WTC11 (cell line): ENCODE results near the gene BRMS1L. TPM values are rescaled to one million over a fixed set of nuclear protein-coding genes. Genes with fewer than 3 reads are reported as not detected.

Experiments used
- ATAC-seq: fragments of 200-7000 bp; cut with Tn5 transposase; 2 replicates; pipeline ENCODE4 v1.10.0; 2021; ENCODE audit warnings: mild to moderate bottlenecking, moderate library complexity
- CTCF ChIA-PET: fragments of 300-600 bp; sonication (Branson Sonifier 250); formaldehyde crosslinking; loops from one replicate; lab custom pipeline; 2021; ENCODE audit warnings: antibody characterized with exemption; lab: Charles Lee
- POLR2A ChIA-PET: fragments of 350-600 bp; sonication (Branson Sonifier 250); formaldehyde crosslinking; loops from one replicate; lab custom pipeline; 2021; ENCODE audit warnings: antibody characterized with exemption; lab: Charles Lee
- DNase-seq: peaks from one replicate; pipeline ENCODE4 v3.0.0; 2021; ENCODE audit warnings: low spot score
- H3K27ac Mint-ChIP-seq: 2 replicates; pipeline ENCODE4 v1.8.0; 2021; ENCODE audit warnings: mixed read lengths
- H3K27me3 Mint-ChIP-seq: 2 replicates; pipeline ENCODE4 v1.8.0; 2021; ENCODE audit warnings: low read depth, mild to moderate bottlenecking, moderate library complexity, mixed read lengths
- H3K36me3 Mint-ChIP-seq: 2 replicates; pipeline ENCODE4 v1.8.0; 2021; ENCODE audit warnings: mixed read lengths
- H3K4me1 Mint-ChIP-seq: 2 replicates; pipeline ENCODE4 v1.8.0; 2022; ENCODE audit warnings: mixed read lengths
- H3K4me3 Mint-ChIP-seq: 2 replicates; pipeline ENCODE4 v1.8.0; 2021; ENCODE audit warnings: mild to moderate bottlenecking, moderate library complexity, mixed read lengths
- H3K9me3 Mint-ChIP-seq: 2 replicates; pipeline ENCODE4 v1.8.0; 2021; ENCODE audit warnings: mixed read lengths
- AR ChIP-seq: fragments of 250-450 bp; sonication (Bioruptor Pico); IDR thresholded peaks from 2 replicates; pipeline ENCODE4 v1.9.0; 2021; ENCODE audit warnings: mild to moderate bottlenecking
- E2F5 ChIP-seq: sonication (generic); formaldehyde crosslinking; IDR thresholded peaks from 2 replicates; pipeline ENCODE4 v1.8.1; 2022; ENCODE audit warnings: mild to moderate bottlenecking, moderate library complexity, missing genetic modification reagents
- FOXJ3 ChIP-seq: sonication (generic); formaldehyde crosslinking; IDR thresholded peaks from 2 replicates; pipeline ENCODE4 v1.9.0; 2021; ENCODE audit warnings: missing genetic modification reagents, mild to moderate bottlenecking, borderline replicate concordance
- JAZF1 ChIP-seq: fragments of 250-450 bp; sonication (Bioruptor Pico); IDR thresholded peaks from 2 replicates; pipeline ENCODE4 v1.9.0; 2021; ENCODE audit warnings: moderate library complexity, mild to moderate bottlenecking, inconsistent platforms
- MLX ChIP-seq: sonication (generic); formaldehyde crosslinking; IDR thresholded peaks from 2 replicates; pipeline ENCODE4 v1.8.1; 2023; ENCODE audit warnings: mild to moderate bottlenecking, missing genetic modification reagents, moderate library complexity
- MYBL2 ChIP-seq: sonication (generic); formaldehyde crosslinking; IDR thresholded peaks from 2 replicates; pipeline ENCODE4 v1.8.1; 2023; ENCODE audit warnings: mild to moderate bottlenecking, moderate library complexity, missing genetic modification reagents
- NFATC4 ChIP-seq: fragments of 250-450 bp; sonication (Bioruptor Pico); IDR thresholded peaks from 2 replicates; pipeline ENCODE4 v1.9.0; 2021; ENCODE audit warnings: mild to moderate bottlenecking
- NR2C2 ChIP-seq: sonication (generic); formaldehyde crosslinking; IDR thresholded peaks from 2 replicates; pipeline ENCODE4 v1.8.0; 2022; ENCODE audit warnings: mild to moderate bottlenecking, missing genetic modification reagents
- NR3C1 ChIP-seq: sonication (generic); formaldehyde crosslinking; conservative IDR thresholded peaks from 2 replicates; pipeline ENCODE4 v1.8.1; 2023; ENCODE audit warnings: low read depth, mild to moderate bottlenecking, missing genetic modification reagents
- PREB ChIP-seq: sonication (generic); formaldehyde crosslinking; IDR thresholded peaks from 2 replicates; pipeline ENCODE4 v1.8.1; 2022; ENCODE audit warnings: mild to moderate bottlenecking, missing genetic modification reagents, moderate library complexity, borderline replicate concordance
- SMAD3 ChIP-seq: sonication (generic); formaldehyde crosslinking; IDR thresholded peaks from 2 replicates; pipeline ENCODE4 v1.8.0; 2022; ENCODE audit warnings: missing genetic modification reagents, mild to moderate bottlenecking, borderline replicate concordance
- TP53 ChIP-seq: sonication (generic); formaldehyde crosslinking; IDR thresholded peaks from 2 replicates; pipeline ENCODE4 v1.8.1; 2023; ENCODE audit warnings: mild to moderate bottlenecking, missing genetic modification reagents
- USF1 ChIP-seq: sonication (generic); formaldehyde crosslinking; IDR thresholded peaks from 2 replicates; pipeline ENCODE4 v1.8.0; 2022; ENCODE audit warnings: mild to moderate bottlenecking, missing genetic modification reagents
- ZBTB43 ChIP-seq: sonication (generic); formaldehyde crosslinking; IDR thresholded peaks from 2 replicates; pipeline ENCODE4 v1.8.1; 2023; ENCODE audit warnings: mild to moderate bottlenecking, missing genetic modification reagents
- ZMAT4 ChIP-seq: fragments of 250-450 bp; sonication (Bioruptor Pico); IDR thresholded peaks from 2 replicates; pipeline ENCODE4 v1.9.0; 2021; ENCODE audit warnings: mild to moderate bottlenecking
- ZNF263 ChIP-seq: sonication (generic); formaldehyde crosslinking; IDR thresholded peaks from 2 replicates; pipeline ENCODE4 v1.8.1; 2022; ENCODE audit warnings: low read depth, mild to moderate bottlenecking, moderate library complexity, missing genetic modification reagents
- ZNF425 ChIP-seq: fragments of 250-450 bp; sonication (Bioruptor Pico); conservative IDR thresholded peaks from 2 replicates; pipeline ENCODE4 v1.9.0; 2021; ENCODE audit warnings: mild to moderate bottlenecking
- ZNF532 ChIP-seq: fragments of 250-450 bp; sonication (Bioruptor Pico); IDR thresholded peaks from 2 replicates; pipeline ENCODE4 v1.9.0; 2021; ENCODE audit warnings: mild to moderate bottlenecking, borderline replicate concordance
- total RNA-seq: library from RNA; stranded (reverse); gene quantifications from 3 replicates; pipeline ENCODE4 v1.2.3, GENCODE V29; 2021

Gene BRMS1L
- total RNA-seq, 1 experiment from 2014 or later = 12.1 TPM

GRCh38 chr14:35797796-35798195 lies 28.3 kb upstream of the BRMS1L start:
- CTCF ChIA-PET = interaction anchor here (0.9 to 1.0 kb wide), 2 partner anchors 17 to 20 kb away, joined by 3 read pairs; no protein-coding TSS in a partner anchor
- H3K9me3 Mint-ChIP-seq = no peaks in the 10 kb centered on the region
- POLR2A ChIA-PET = no interaction called here
- H3K27me3 Mint-ChIP-seq = no peaks in the 10 kb centered on the region
- TF ChIP-seq ZNF532 (CRISPR knock-in tag) (no peak), E2F5 (CRISPR knock-in tag) (no peak), NFATC4 (CRISPR knock-in tag) (no peak), FOXJ3 (no peak), MYBL2 (CRISPR knock-in tag) (no peak), JAZF1 (CRISPR knock-in tag) (no peak), ZNF263 (CRISPR knock-in tag) (no peak), ZMAT4 (CRISPR knock-in tag) (no peak), MLX (no peak), SMAD3 (CRISPR knock-in tag) (no peak), NR2C2 (CRISPR knock-in tag) (no peak), TP53 (no peak), ZNF425 (CRISPR knock-in tag) (no peak)
- H3K4me3 Mint-ChIP-seq = no peak overlapping the region
- H3K36me3 Mint-ChIP-seq = 0 out of 2 replicates have a peak, but pooled peaks cover under 1% of the 10 kb centered on the region
- H3K4me1 Mint-ChIP-seq = no peaks in the 10 kb centered on the region
- H3K27ac Mint-ChIP-seq = no peak overlapping the region
- DNase-seq = no peak
- no peak for ATAC-seq

GRCh38 chr14:35806006-35806907 lies 19.9 kb upstream of the BRMS1L start:
- Mint-ChIP-seq H3K36me3 (0 out of 2 replicates have a peak, but pooled peaks cover 2% of the 10 kb centered on the region), H3K4me3 (no peak overlapping the region), H3K27me3 (peaks cover 5% of the 10 kb centered on the region), H3K4me1 (peaks cover 15% of the 10 kb centered on the region), H3K27ac (no peak overlapping the region), H3K9me3 (no peaks in the 10 kb centered on the region)
- ChIA-PET CTCF (interaction anchor here (1.5 to 5.1 kb wide), 2 partner anchors 11 to 16 kb away, joined by 9 to 25 read pairs; no protein-coding TSS in a partner anchor), POLR2A (interaction anchor here (2.5 kb wide), 1 partner anchor 20 kb away, joined by 9 read pairs; the partner anchor contains the start of gene BRMS1L)
- DNase-seq (no peak), ATAC-seq (no peak)
- TF ChIP-seq PREB (CRISPR knock-in tag) = no peak
- TF ChIP-seq USF1 (CRISPR knock-in tag) = no peak
- TF ChIP-seq NR3C1 (CRISPR knock-in tag) = no peak
- no peak for TF ChIP-seq NR2C2 (CRISPR knock-in tag)
- TF ChIP-seq ZBTB43 (CRISPR knock-in tag) = no peak
- TF ChIP-seq AR (CRISPR knock-in tag) = no peak
